GM23338 (cell line): Measurements from ENCODE around the gene TRIO. TPM values are rescaled to one million over a fixed set of nuclear protein-coding genes. Genes with fewer than 3 reads are reported as not detected.

Experiments
- ATAC-seq: fragments of 200-7000 bp; cut with Tn5 transposase; 3 replicates; pipeline ENCODE4 v1.9.1; 2020
- DNase-seq: peaks from one replicate; pipeline ENCODE4 v3.0.0-alpha.2; 2015; ENCODE audit warnings: low spot score
- H2AFZ ChIP-seq: fragments of 200-600 bp; sonication (generic); 2 replicates; pipeline ENCODE4 v1.8.0; 2016; ENCODE audit warnings: antibody characterized with exemption, mild to moderate bottlenecking, moderate library complexity
- H3F3A ChIP-seq: fragments of 200-600 bp; sonication (generic); replicated peaks from 2 replicates; pipeline ENCODE4 v1.8.0; 2017; ENCODE audit warnings: antibody characterized with exemption, mixed run types, low read depth
- H3K27ac ChIP-seq: fragments of 200-600 bp; sonication (generic); 2 replicates; pipeline ENCODE4 v1.6.1; 2016; ENCODE audit warnings: low read depth
- H3K27me3 ChIP-seq: fragments of 200-600 bp; sonication (generic); 2 replicates; pipeline ENCODE4 v1.8.0; 2016; ENCODE audit warnings: mild to moderate bottlenecking, mixed run types, moderate library complexity; ENCODE audit not compliant: insufficient read depth
- H3K36me3 ChIP-seq: fragments of 200-600 bp; sonication (generic); 2 replicates; pipeline ENCODE4 v1.8.0; 2016; ENCODE audit warnings: mild to moderate bottlenecking; ENCODE audit not compliant: insufficient read depth
- H3K4me1 ChIP-seq: fragments of 200-600 bp; sonication (generic); 2 replicates; pipeline ENCODE4 v1.8.0; 2016; ENCODE audit warnings: mild to moderate bottlenecking, moderate library complexity; ENCODE audit not compliant: insufficient read depth
- H3K4me2 ChIP-seq: fragments of 200-600 bp; sonication (generic); 2 replicates; pipeline ENCODE4 v1.7.1; 2017; ENCODE audit warnings: mixed run types
- H3K4me3 ChIP-seq: fragments of 200-600 bp; sonication (generic); 2 replicates; pipeline ENCODE4 v1.6.1; 2016; ENCODE audit warnings: mixed run types
- H3K79me2 ChIP-seq: fragments of 200-600 bp; sonication (generic); replicated peaks from 2 replicates; pipeline ENCODE4 v1.8.0; 2017; ENCODE audit warnings: mild to moderate bottlenecking; ENCODE audit not compliant: insufficient read depth
- H3K9me2 ChIP-seq: fragments of 200-600 bp; sonication (generic); 2 replicates; pipeline ENCODE4 v1.8.0; 2017; ENCODE audit not compliant: insufficient read depth
- H4K20me1 ChIP-seq: fragments of 200-600 bp; sonication (generic); replicated peaks from 2 replicates; pipeline ENCODE4 v1.8.0; 2017; ENCODE audit warnings: mild to moderate bottlenecking; ENCODE audit not compliant: insufficient read depth
- H3K27ac Mint-ChIP-seq: 2 replicates; pipeline ENCODE4 v1.8.0; 2020; ENCODE audit warnings: inconsistent platforms, mild to moderate bottlenecking, moderate library complexity, mixed read lengths
- H3K27me3 Mint-ChIP-seq: 3 replicates; pipeline ENCODE4 v1.8.0; 2022; ENCODE audit warnings: low read depth, mild to moderate bottlenecking, moderate library complexity, mixed read lengths, inconsistent platforms; ENCODE audit not compliant: insufficient read depth, poor library complexity
- H3K36me3 Mint-ChIP-seq: 3 replicates; pipeline ENCODE4 v1.8.0; 2021; ENCODE audit warnings: low read depth, mild to moderate bottlenecking, inconsistent platforms, moderate library complexity, mixed read lengths
- H3K4me1 Mint-ChIP-seq: 3 replicates; pipeline ENCODE4 v1.8.0; 2020; ENCODE audit warnings: mild to moderate bottlenecking, inconsistent platforms, mixed read lengths
- H3K4me3 Mint-ChIP-seq: 3 replicates; pipeline ENCODE4 v1.8.0; 2021; ENCODE audit warnings: moderate library complexity, mild to moderate bottlenecking, inconsistent platforms, mixed read lengths
- H3K9me3 Mint-ChIP-seq: 3 replicates; pipeline ENCODE4 v1.8.0; 2020; ENCODE audit warnings: moderate library complexity, mild to moderate bottlenecking, inconsistent platforms, mixed read lengths
- CREB1 ChIP-seq: fragments of 250-450 bp; sonication (Bioruptor Pico); IDR thresholded peaks from 2 replicates; pipeline ENCODE4 v1.5.0; 2020; ENCODE audit warnings: low read depth, mild to moderate bottlenecking, moderate library complexity
- ETS1 ChIP-seq: IDR thresholded peaks from 2 replicates; pipeline ENCODE4 v1.6.1; 2016; ENCODE audit warnings: antibody characterized with exemption
- EZH2 ChIP-seq: fragments of 200-600 bp; sonication (generic); IDR thresholded peaks from one replicate; pipeline ENCODE4 v1.8.0; 2017; ENCODE audit warnings: antibody characterized with exemption, mild to moderate bottlenecking, low read depth; ENCODE audit not compliant: unreplicated experiment
- JUNB ChIP-seq: IDR thresholded peaks from one replicate; pipeline ENCODE4 v1.6.1; 2016; ENCODE audit warnings: antibody characterized with exemption; ENCODE audit not compliant: unreplicated experiment
- NANOG ChIP-seq: IDR thresholded peaks from 2 replicates; pipeline ENCODE4 v1.6.1; 2016; ENCODE audit warnings: antibody characterized with exemption, borderline replicate concordance
- POLR2AphosphoS5 ChIP-seq: IDR thresholded peaks from 2 replicates; pipeline ENCODE4 v1.6.1; 2016; ENCODE audit warnings: antibody characterized with exemption, low read depth
- STAT1 ChIP-seq: IDR thresholded peaks from one replicate; pipeline ENCODE4 v1.6.1; 2016; ENCODE audit warnings: antibody characterized with exemption; ENCODE audit not compliant: unreplicated experiment
- ZNF114 ChIP-seq: fragments of 250-450 bp; sonication (Bioruptor Pico); IDR thresholded peaks from 2 replicates; pipeline ENCODE4 v1.5.0; 2020; ENCODE audit warnings: mild to moderate bottlenecking, moderate library complexity
- ZNF331 ChIP-seq: fragments of 250-450 bp; sonication (Bioruptor Pico); IDR thresholded peaks from 2 replicates; pipeline ENCODE4 v1.5.0; 2020; ENCODE audit warnings: low read depth, mild to moderate bottlenecking, moderate library complexity
- polyA plus RNA-seq: library from polyadenylated mRNA; unstranded; fragments of >200 nt; fragmentation: Nextera tagmentation; extraction: Ambion mirVana; gene quantifications from 2 replicates; pipeline ENCODE4 v1.2.1, GENCODE V29; 2016
- total RNA-seq: library from RNA; depleted of rRNA; stranded (reverse); fragments of >200 nt; shearing (Covaris generic); gene quantifications from 2 replicates; pipeline ENCODE4 v1.2.3, GENCODE V29; 2014
- TF ChIP-seq, protein P1 (sequence below), 2 experiments: fragments of 200-600 bp in 1 of 2; sonication (generic) in 1 of 2; conservative IDR thresholded peaks; 2 replicates each; pipeline versions ENCODE4 v1.5.1 to v1.6.1; 2016 to 2017; ENCODE audit warnings: antibody characterized with exemption in 2 of 2, low read depth in 2 of 2, mild to moderate bottlenecking in 2 of 2, moderate library complexity in 1 of 2
- TF ChIP-seq, protein P2 (sequence below): fragments of 250-450 bp; sonication (Bioruptor Pico); IDR thresholded peaks from 2 replicates; pipeline ENCODE4 v1.5.0; 2020; ENCODE audit warnings: mild to moderate bottlenecking, moderate library complexity
- TF ChIP-seq, protein P3 (sequence below): IDR thresholded peaks from one replicate; pipeline ENCODE4 v1.6.1; 2018; ENCODE audit warnings: antibody characterized with exemption; ENCODE audit not compliant: unreplicated experiment

The TRIO gene
- total and polyA plus RNA-seq, 2 experiments from 2014 or later: 13.8 to 113 TPM

DNA sequence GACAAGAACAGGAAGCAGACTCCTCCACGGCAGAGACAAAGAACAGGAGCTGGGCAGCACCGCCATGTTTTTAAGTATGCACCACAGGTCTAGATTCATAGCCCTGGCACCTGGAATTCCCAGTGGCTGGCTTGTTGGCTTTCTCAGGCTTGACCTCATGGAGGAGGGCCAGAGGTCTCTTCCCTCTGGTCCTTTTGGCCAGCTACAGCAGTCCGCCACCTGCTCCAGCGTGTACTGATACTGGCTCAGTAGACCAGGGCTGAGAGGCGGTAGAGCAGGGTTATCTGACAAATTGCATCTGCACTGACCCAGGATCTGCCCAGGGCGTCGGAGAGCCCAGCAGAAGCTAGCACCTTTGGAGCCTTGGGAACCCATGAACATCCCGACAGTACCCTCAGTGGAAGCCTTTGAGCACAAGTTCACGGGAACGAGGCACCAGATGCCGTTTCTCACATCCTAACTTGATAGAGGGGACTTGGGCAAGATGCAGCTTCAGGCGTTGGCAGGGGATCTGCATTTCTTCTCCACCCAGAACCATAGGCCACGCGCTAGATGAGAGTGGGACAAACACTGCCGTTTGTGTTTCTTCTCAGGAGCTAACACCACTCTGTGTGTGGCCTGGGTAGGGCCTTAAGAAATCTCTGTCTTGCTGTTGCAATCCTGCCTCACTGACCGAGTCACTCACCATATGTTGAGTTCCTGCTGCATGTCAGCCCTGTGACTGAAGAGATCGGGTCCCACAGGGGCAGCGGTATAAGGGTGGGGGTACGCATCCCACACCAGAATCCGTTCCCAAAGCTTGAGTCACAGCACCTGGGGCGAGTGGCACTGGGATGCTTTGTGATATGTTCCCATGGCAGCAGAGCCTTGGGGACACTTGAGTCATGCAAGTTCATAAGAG lies 348.1 kb downstream of the TRIO start:
- TF ChIP-seq, protein P1, sequence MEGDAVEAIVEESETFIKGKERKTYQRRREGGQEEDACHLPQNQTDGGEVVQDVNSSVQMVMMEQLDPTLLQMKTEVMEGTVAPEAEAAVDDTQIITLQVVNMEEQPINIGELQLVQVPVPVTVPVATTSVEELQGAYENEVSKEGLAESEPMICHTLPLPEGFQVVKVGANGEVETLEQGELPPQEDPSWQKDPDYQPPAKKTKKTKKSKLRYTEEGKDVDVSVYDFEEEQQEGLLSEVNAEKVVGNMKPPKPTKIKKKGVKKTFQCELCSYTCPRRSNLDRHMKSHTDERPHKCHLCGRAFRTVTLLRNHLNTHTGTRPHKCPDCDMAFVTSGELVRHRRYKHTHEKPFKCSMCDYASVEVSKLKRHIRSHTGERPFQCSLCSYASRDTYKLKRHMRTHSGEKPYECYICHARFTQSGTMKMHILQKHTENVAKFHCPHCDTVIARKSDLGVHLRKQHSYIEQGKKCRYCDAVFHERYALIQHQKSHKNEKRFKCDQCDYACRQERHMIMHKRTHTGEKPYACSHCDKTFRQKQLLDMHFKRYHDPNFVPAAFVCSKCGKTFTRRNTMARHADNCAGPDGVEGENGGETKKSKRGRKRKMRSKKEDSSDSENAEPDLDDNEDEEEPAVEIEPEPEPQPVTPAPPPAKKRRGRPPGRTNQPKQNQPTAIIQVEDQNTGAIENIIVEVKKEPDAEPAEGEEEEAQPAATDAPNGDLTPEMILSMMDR (conservative IDR thresholded peaks at IDR 0.05; ENCODE audit: low read depth in 2 of 2): no peak
- TF ChIP-seq POLR2AphosphoS5 (no peak), NANOG (no peak), EZH2 (no peak), JUNB (no peak), CREB1 (CRISPR knock-in tag) (no peak), STAT1 (no peak), ZNF114 (CRISPR knock-in tag) (no peak), ZNF331 (CRISPR knock-in tag) (no peak), ETS1 (no peak)
- TF ChIP-seq, protein P2, sequence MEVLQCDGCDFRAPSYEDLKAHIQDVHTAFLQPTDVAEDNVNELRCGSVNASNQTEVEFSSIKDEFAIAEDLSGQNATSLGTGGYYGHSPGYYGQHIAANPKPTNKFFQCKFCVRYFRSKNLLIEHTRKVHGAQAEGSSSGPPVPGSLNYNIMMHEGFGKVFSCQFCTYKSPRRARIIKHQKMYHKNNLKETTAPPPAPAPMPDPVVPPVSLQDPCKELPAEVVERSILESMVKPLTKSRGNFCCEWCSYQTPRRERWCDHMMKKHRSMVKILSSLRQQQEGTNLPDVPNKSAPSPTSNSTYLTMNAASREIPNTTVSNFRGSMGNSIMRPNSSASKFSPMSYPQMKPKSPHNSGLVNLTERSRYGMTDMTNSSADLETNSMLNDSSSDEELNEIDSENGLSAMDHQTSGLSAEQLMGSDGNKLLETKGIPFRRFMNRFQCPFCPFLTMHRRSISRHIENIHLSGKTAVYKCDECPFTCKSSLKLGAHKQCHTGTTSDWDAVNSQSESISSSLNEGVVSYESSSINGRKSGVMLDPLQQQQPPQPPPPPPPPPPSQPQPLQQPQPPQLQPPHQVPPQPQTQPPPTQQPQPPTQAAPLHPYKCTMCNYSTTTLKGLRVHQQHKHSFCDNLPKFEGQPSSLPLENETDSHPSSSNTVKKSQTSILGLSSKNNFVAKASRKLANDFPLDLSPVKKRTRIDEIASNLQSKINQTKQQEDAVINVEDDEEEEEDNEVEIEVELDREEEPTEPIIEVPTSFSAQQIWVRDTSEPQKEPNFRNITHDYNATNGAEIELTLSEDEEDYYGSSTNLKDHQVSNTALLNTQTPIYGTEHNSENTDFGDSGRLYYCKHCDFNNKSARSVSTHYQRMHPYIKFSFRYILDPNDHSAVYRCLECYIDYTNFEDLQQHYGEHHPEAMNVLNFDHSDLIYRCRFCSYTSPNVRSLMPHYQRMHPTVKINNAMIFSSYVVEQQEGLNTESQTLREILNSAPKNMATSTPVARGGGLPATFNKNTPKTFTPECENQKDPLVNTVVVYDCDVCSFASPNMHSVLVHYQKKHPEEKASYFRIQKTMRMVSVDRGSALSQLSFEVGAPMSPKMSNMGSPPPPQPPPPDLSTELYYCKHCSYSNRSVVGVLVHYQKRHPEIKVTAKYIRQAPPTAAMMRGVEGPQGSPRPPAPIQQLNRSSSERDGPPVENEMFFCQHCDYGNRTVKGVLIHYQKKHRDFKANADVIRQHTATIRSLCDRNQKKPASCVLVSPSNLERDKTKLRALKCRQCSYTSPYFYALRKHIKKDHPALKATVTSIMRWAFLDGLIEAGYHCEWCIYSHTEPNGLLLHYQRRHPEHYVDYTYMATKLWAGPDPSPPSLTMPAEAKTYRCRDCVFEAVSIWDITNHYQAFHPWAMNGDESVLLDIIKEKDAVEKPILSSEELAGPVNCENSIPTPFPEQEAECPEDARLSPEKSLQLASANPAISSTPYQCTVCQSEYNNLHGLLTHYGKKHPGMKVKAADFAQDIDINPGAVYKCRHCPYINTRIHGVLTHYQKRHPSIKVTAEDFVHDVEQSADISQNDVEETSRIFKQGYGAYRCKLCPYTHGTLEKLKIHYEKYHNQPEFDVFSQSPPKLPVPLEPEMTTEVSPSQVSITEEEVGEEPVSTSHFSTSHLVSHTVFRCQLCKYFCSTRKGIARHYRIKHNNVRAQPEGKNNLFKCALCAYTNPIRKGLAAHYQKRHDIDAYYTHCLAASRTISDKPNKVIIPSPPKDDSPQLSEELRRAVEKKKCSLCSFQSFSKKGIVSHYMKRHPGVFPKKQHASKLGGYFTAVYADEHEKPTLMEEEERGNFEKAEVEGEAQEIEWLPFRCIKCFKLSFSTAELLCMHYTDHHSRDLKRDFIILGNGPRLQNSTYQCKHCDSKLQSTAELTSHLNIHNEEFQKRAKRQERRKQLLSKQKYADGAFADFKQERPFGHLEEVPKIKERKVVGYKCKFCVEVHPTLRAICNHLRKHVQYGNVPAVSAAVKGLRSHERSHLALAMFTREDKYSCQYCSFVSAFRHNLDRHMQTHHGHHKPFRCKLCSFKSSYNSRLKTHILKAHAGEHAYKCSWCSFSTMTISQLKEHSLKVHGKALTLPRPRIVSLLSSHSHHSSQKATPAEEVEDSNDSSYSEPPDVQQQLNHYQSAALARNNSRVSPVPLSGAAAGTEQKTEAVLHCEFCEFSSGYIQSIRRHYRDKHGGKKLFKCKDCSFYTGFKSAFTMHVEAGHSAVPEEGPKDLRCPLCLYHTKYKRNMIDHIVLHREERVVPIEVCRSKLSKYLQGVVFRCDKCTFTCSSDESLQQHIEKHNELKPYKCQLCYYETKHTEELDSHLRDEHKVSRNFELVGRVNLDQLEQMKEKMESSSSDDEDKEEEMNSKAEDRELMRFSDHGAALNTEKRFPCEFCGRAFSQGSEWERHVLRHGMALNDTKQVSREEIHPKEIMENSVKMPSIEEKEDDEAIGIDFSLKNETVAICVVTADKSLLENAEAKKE (CRISPR knock-in tag): no peak
- TF ChIP-seq, protein P3, sequence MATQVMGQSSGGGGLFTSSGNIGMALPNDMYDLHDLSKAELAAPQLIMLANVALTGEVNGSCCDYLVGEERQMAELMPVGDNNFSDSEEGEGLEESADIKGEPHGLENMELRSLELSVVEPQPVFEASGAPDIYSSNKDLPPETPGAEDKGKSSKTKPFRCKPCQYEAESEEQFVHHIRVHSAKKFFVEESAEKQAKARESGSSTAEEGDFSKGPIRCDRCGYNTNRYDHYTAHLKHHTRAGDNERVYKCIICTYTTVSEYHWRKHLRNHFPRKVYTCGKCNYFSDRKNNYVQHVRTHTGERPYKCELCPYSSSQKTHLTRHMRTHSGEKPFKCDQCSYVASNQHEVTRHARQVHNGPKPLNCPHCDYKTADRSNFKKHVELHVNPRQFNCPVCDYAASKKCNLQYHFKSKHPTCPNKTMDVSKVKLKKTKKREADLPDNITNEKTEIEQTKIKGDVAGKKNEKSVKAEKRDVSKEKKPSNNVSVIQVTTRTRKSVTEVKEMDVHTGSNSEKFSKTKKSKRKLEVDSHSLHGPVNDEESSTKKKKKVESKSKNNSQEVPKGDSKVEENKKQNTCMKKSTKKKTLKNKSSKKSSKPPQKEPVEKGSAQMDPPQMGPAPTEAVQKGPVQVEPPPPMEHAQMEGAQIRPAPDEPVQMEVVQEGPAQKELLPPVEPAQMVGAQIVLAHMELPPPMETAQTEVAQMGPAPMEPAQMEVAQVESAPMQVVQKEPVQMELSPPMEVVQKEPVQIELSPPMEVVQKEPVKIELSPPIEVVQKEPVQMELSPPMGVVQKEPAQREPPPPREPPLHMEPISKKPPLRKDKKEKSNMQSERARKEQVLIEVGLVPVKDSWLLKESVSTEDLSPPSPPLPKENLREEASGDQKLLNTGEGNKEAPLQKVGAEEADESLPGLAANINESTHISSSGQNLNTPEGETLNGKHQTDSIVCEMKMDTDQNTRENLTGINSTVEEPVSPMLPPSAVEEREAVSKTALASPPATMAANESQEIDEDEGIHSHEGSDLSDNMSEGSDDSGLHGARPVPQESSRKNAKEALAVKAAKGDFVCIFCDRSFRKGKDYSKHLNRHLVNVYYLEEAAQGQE: no peak
- no peak overlapping the region for H2AFZ ChIP-seq
- Mint-ChIP-seq H3K27ac (peak overlapping the region; percentile 5; the same call in 1 of the 2 replicates), H3K9me3 (no peaks in the 10 kb centered on the region; the same call in 1 of the 3 replicates), H3K4me3 (no peak overlapping the region), H3K36me3 (peaks cover 45% of the 10 kb centered on the region), H3K27me3 (peaks cover 11% of the 10 kb centered on the region), H3K4me1 (peaks cover 11% of the 10 kb centered on the region)
- H3K36me3 ChIP-seq: peaks cover 8% of the 10 kb centered on the region
- DNase-seq: no peak
- no peak overlapping the region for H3K4me2 ChIP-seq
- peaks cover 4% of the 10 kb centered on the region; the same call in 1 of the 2 replicates for H3K4me1 ChIP-seq
- H3K9me2 ChIP-seq: no peaks in the 10 kb centered on the region
- H3K27ac ChIP-seq: no peak overlapping the region
- H3K27me3 ChIP-seq: 0 out of 2 replicates have a peak, but pooled peaks cover 5% of the 10 kb centered on the region
- H3K4me3 ChIP-seq: no peak overlapping the region
- H3F3A ChIP-seq: 0 out of 2 replicates have a peak, but pooled peaks cover 5% of the 10 kb centered on the region
- no peaks in the 10 kb centered on the region for H4K20me1 ChIP-seq
- no peaks in the 10 kb centered on the region for H3K79me2 ChIP-seq
- no peak for ATAC-seq
